Activated CD4-positive, alpha-beta T cell treated with anti-CD3 and anti-CD28 coated beads for 1 hour (primary cell): ENCODE data around the gene TRIO.
"Not testable (repeated sequence)": the region's sequence is repeated elsewhere in the genome, so short reads cannot be mapped to it uniquely, and the experiment has no call there.

Source experiments
- DNase-seq: peaks from one replicate; pipeline ENCODE4 v3.0.0-alpha.2; 2020

The TRIO gene

DNA sequence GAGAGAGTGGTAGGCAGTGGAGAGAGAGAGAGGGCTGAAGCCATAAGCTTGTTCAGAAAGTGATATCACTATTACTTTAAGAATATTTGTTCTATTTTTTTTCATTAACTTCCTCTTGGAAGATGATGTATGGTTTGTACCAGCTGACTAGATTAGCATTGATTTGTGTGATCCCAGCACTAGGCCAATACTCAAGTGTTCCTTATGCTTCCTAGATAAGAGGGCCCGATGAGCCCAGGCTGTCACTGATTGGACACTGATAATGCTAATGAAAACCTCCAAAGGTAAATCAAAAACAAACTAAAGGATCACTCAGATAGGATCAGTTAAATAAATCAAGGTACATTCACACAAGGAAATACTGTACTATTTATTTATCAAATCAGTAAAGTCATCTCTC is 385.8 kb downstream of the TRIO start:
- no peak for DNase-seq

DNA sequence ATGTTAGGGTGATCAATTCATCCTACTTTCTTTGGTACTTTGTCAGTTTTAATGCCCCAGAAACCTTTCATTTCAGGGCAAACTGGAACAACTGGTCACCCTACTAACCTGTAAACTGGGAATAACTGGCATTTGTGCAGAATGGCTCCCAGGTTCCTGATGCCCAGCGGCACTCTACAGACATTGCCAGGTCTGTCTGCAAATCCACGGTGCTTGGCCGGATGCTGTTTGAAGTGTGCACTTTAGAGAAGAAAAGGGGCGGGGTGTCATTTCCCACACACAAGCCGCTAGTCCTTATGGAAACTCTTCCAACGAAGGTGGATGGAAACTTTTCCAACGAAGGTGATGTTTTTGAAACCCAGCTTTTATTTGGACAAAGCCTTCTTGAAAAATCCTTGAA is 388.5 kb downstream of the TRIO start:
- no peak for DNase-seq

DNA sequence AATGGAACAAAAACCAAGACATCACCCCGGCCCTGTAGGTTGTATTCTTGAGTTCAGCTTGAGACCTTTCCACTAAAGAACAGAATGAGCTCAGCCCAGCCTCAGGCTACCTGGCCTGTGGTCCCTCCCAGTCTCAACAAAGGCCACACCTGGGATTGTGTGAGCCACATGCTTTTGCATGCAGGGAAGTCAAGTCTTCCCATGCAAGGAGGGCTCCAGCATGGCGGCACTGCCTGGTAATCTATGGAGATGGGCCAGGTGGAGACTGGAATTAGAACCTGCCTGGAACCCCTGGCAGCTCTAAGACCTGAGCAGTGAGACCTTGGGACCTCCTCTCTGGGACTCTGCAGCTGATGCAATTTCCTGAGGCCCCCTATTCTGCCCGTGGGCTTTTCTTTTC is 389.0 kb downstream of the TRIO start:
- no peak for DNase-seq

DNA sequence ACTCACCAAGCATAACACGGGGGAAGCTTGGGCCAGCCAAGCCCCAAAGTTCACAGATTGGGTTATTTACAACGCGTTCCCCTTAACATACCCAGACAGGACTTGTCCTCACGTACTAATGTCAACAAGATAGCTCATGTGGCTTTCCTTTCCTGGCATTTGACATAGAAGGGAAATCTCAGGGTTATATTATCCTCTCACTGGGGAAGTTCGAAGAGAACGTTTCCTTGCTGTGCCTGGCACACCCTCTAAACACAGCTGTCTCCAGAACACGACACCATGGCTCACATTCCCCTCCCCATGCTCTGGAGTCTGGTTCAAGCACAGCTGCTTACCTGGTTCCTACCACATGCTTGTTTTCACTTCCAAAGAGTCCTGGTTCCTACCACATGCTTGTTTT is 391.6 kb downstream of the TRIO start:
- DNase-seq = no peak

- DNase-seq = no peak
Measured at GRCh38 chr5:14545308-14545707, 402.2 kb downstream of the TRIO start.

- no peak for DNase-seq
Measured at GRCh38 chr5:14545862-14546261, 402.7 kb downstream of the TRIO start.

- no peak for DNase-seq
Measured at GRCh38 chr5:14547666-14548065, 404.5 kb downstream of the TRIO start.

- no peak for DNase-seq
Measured at GRCh38 chr5:14551211-14551610, 408.1 kb downstream of the TRIO start.

DNA sequence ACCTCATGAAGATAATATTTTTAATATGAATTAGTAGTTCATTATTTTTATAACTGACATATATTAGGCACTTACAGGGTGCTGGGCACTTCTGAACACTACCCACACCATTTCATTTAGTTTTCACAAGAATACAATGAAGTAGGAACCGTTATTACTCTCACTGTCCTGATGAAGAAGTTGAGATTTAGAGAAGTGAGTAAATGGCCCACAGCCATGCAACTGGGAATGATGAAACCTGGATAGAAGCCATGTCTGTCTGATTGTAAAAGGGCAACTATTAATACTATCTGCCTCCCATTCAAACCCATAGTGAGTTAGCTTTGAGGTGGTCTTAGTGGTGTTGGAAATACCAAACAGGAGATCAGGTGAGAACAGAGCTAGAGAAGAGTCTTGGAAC is 408.9 kb downstream of the TRIO start:
- DNase-seq = no peak

GRCh38 chr5:14554288-14554687 is 411.1 kb downstream of the TRIO start:
- DNase-seq = not testable (repeated sequence)

- DNase-seq = no peak
Measured at GRCh38 chr5:14556015-14556414, 412.9 kb downstream of the TRIO start.

DNA sequence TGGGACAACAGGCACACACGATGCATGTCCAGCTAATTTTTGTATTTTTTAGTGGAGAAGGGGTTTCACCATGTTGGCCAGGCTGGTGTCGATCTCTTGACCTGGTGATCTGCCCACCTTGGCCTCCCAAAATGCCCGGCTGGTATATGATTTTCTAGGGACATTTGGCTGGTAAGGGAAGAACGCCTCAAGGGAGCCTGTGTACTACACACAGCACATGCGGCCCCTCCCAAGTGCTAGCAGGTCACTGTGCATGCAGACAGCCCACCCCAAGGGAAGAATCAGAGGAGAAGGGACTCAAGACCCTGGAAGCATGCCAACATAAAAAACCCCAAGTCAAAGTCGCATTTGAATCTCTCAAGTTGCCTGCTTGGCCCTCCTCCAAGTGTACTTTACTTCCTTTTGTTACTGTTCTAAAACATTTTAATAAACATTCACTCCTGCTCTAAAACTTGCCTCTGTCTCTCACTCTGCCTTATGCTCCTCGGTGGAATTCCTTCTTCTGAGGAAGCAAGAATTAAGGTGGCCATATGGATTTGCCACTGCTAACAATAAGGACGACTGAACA is 414.1 kb downstream of the TRIO start:
- no peak for DNase-seq

DNA sequence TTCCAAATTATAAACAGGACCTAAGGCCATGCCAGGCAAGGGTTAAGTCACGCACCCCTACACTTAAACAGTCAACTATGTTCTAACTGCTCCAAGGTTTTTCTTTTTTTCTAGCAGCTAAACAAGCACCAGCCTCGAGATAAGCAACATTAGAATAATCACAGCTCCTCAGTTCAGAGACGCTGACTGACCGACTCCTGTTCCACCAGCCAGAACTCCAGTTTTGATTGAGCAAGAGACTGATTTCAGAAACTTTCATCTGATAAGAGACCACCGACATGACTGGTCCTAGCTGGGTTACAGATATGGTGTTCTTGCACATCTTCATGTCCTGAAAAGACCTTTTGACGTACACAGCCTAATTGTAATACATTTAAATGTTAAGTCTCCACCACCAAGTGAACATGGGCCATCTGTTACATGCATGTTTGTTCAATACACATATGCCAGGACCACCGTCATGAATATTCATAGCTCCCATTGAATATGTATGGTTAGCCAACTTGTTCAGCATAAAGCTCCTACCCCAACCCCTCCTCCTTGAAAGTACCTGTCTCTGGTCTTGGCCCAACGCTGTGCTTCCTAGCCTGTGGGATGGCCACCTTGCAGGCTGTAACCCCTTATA is 414.8 kb downstream of the TRIO start:
- no peak for DNase-seq
